ENCODE results near the gene FBXW8.

The FBXW8 gene

GRCh38 chr12:117030187-117030900 lies 119.6 kb downstream of the FBXW8 start:
- H3K4me1 ChIP-seq (ENCODE audit: control insufficient read depth, low read length) = peaks cover 26% of the 10 kb centered on the region
- H3F3A ChIP-seq (ENCODE audit: control insufficient read depth, insufficient read depth) = no peaks in the 10 kb centered on the region
- TF ChIP-seq EZH2phosphoT487 (IDR thresholded peaks at IDR 0.05; ENCODE audit: borderline replicate concordance, low read length) (no peak), CTCF (IDR thresholded peaks at IDR 0.05; ENCODE audit: low read depth, low read length, poor library complexity, severe bottlenecking) (no peak)
- H3K36me3 ChIP-seq (ENCODE audit: control insufficient read depth, low read length) = peaks cover 46% of the 10 kb centered on the region
- H3K79me2 ChIP-seq (ENCODE audit: control insufficient read depth, low read length) = no peaks in the 10 kb centered on the region
- H3K9me3 ChIP-seq (ENCODE audit: control insufficient read depth, insufficient read depth, low read length) = no peaks in the 10 kb centered on the region
- no peak overlapping the region for H3K27ac ChIP-seq (ENCODE audit: low read depth, low read length)
- H3K4me2 ChIP-seq (ENCODE audit: low read length) = no peak overlapping the region
- no peaks in the 10 kb centered on the region for H3K9me2 ChIP-seq (replicated peaks; ENCODE audit: control insufficient read depth, low read length)
- H4K20me1 ChIP-seq (ENCODE audit: control insufficient read depth, insufficient read depth, low read depth, low read length) = no peaks in the 10 kb centered on the region
- no peak overlapping the region for H3K4me3 ChIP-seq (ENCODE audit: low read length)
- H3K27me3 ChIP-seq (ENCODE audit: control insufficient read depth, low read length) = peaks cover 17% of the 10 kb centered on the region

- Histone ChIP-seq H3K9me3 (ENCODE audit: control insufficient read depth, insufficient read depth, low read length) (no peaks in the 10 kb centered on the region), H3K4me1 (ENCODE audit: control insufficient read depth, low read length) (peaks cover 26% of the 10 kb centered on the region), H3F3A (ENCODE audit: control insufficient read depth, insufficient read depth) (no peaks in the 10 kb centered on the region), H3K4me2 (ENCODE audit: low read length) (peak overlapping the region; percentile 42), H3K4me3 (ENCODE audit: low read length) (no peak overlapping the region), H3K27ac (ENCODE audit: low read depth, low read length) (no peak overlapping the region), H3K36me3 (ENCODE audit: control insufficient read depth, low read length) (peaks cover 29% of the 10 kb centered on the region), H3K9me2 (replicated peaks; ENCODE audit: control insufficient read depth, low read length) (no peaks in the 10 kb centered on the region), H4K20me1 (ENCODE audit: control insufficient read depth, insufficient read depth, low read depth, low read length) (no peaks in the 10 kb centered on the region), H3K79me2 (ENCODE audit: control insufficient read depth, low read length) (no peaks in the 10 kb centered on the region), H3K27me3 (ENCODE audit: control insufficient read depth, low read length) (peaks cover 17% of the 10 kb centered on the region)
- TF ChIP-seq CTCF (IDR thresholded peaks at IDR 0.05; ENCODE audit: low read depth, low read length, poor library complexity, severe bottlenecking) (peak; percentile 8), EZH2phosphoT487 (IDR thresholded peaks at IDR 0.05; ENCODE audit: borderline replicate concordance, low read length) (no peak)
Observed at GRCh38 chr12:117031843-117032592, 121.3 kb downstream of the FBXW8 start.

GRCh38 chr12:117032593-117033381 lies 122.0 kb downstream of the FBXW8 start:
- Histone ChIP-seq H4K20me1 (ENCODE audit: control insufficient read depth, insufficient read depth, low read depth, low read length) (no peaks in the 10 kb centered on the region), H3K9me2 (replicated peaks; ENCODE audit: control insufficient read depth, low read length) (no peaks in the 10 kb centered on the region), H3K4me2 (ENCODE audit: low read length) (peak overlapping the region; percentile 42; the same call in 1 of the 2 replicates), H3K36me3 (ENCODE audit: control insufficient read depth, low read length) (peaks cover 22% of the 10 kb centered on the region), H3K79me2 (ENCODE audit: control insufficient read depth, low read length) (no peaks in the 10 kb centered on the region), H3K4me1 (ENCODE audit: control insufficient read depth, low read length) (peaks cover 26% of the 10 kb centered on the region), H3K9me3 (ENCODE audit: control insufficient read depth, insufficient read depth, low read length) (no peaks in the 10 kb centered on the region), H3K27ac (ENCODE audit: low read depth, low read length) (no peak overlapping the region), H3K4me3 (ENCODE audit: low read length) (no peak overlapping the region), H3K27me3 (ENCODE audit: control insufficient read depth, low read length) (peaks cover 17% of the 10 kb centered on the region), H3F3A (ENCODE audit: control insufficient read depth, insufficient read depth) (no peaks in the 10 kb centered on the region)
- TF ChIP-seq EZH2phosphoT487 (IDR thresholded peaks at IDR 0.05; ENCODE audit: borderline replicate concordance, low read length) (no peak), CTCF (IDR thresholded peaks at IDR 0.05; ENCODE audit: low read depth, low read length, poor library complexity, severe bottlenecking) (no peak)
